A549 (cell line): ENCODE data around the gene HEMGN.

Source experiments
- KDM1A ChIP-seq: fragments of 200-600 bp; sonication (generic); IDR thresholded peaks from 2 replicates; pipeline ENCODE4 v1.6.1; 2016; ENCODE audit warnings: low read depth, mild to moderate bottlenecking
- PHF8 ChIP-seq: fragments of 200-600 bp; sonication (generic); IDR thresholded peaks from 2 replicates; pipeline ENCODE4 v1.6.1; 2016; ENCODE audit warnings: low read depth, mild to moderate bottlenecking, antibody characterized with exemption, moderate library complexity, borderline replicate concordance

DNA sequence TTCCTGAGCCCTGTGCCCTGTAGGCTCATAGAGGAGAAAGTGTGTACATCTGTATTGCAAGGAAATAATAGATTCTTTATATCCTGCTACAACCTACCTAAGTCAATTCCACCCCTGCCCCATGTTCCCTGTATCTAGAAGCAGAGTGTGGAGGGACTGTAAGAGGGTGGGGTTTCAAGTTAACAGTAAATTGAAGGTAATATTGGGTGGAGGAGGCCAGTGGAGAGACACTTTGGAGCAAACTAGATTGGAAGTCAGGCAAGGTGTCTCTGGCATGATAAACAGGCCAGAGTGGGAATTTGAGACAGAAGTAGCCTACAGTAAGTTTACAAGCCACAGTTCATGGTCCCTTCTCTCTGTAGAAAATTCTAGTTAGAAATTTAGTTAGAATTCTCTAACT, 2.3 kb upstream of the HEMGN start:
- TF ChIP-seq KDM1A, result no peak
- no peak for TF ChIP-seq PHF8
